HG03066 (cell line): ENCODE data around the gene PRKCA.

Source experiments
- ATAC-seq: cut with Tn5 transposase; IDR thresholded peaks from one replicate; pipeline ENCODE4 v1.9.1; 2021; ENCODE audit warnings: low read depth; ENCODE audit not compliant: unreplicated experiment

Gene PRKCA

GRCh38 chr17:66630828-66631472 is 328.5 kb downstream of the PRKCA start:
- no peak for ATAC-seq

- ATAC-seq: no peak
Measured at GRCh38 chr17:66632731-66633130, 330.3 kb downstream of the PRKCA start.

- ATAC-seq: no peak
Measured at GRCh38 chr17:66633317-66633965, 331.0 kb downstream of the PRKCA start.

- no peak for ATAC-seq
Measured at GRCh38 chr17:66634193-66634592, 331.8 kb downstream of the PRKCA start.

GRCh38 chr17:66635386-66636045 is 333.1 kb downstream of the PRKCA start:
- no peak for ATAC-seq

GRCh38 chr17:66636111-66636510 is 333.7 kb downstream of the PRKCA start:
- ATAC-seq: no peak

GRCh38 chr17:66637491-66637890 is 335.1 kb downstream of the PRKCA start:
- no peak for ATAC-seq

- ATAC-seq: no peak
Measured at GRCh38 chr17:66638707-66639479, 336.5 kb downstream of the PRKCA start.

- no peak for ATAC-seq
Measured at GRCh38 chr17:66643815-66644710, 341.6 kb downstream of the PRKCA start.

GRCh38 chr17:66645259-66645658 is 342.8 kb downstream of the PRKCA start:
- no peak for ATAC-seq

- ATAC-seq: no peak
Measured at GRCh38 chr17:66647391-66647983, 345.1 kb downstream of the PRKCA start.

- no peak for ATAC-seq
Measured at GRCh38 chr17:66649818-66650543, 347.6 kb downstream of the PRKCA start.

GRCh38 chr17:66650544-66650877 is 348.1 kb downstream of the PRKCA start:
- ATAC-seq: no peak

- no peak for ATAC-seq
Measured at GRCh38 chr17:66652840-66653507, 350.6 kb downstream of the PRKCA start.

GRCh38 chr17:66654106-66654740 is 351.8 kb downstream of the PRKCA start:
- ATAC-seq: no peak

- ATAC-seq: no peak
Measured at GRCh38 chr17:66654764-66655163, 352.4 kb downstream of the PRKCA start.

GRCh38 chr17:66655461-66655860 is 353.0 kb downstream of the PRKCA start:
- ATAC-seq: no peak

GRCh38 chr17:66655861-66656260 is 353.4 kb downstream of the PRKCA start:
- no peak for ATAC-seq
